ENCODE data around the gene CTDP1.
A peak's percentile ranks its signal among the peaks of the same experiment; 100 is the strongest.

The CTDP1 gene

GRCh38 chr18:79787527-79787864, 107.9 kb downstream of the CTDP1 start:
- no peak for DNase-seq

- DNase-seq = no peak
Measured at GRCh38 chr18:79787865-79788733, 108.5 kb downstream of the CTDP1 start.

GRCh38 chr18:79788734-79789085, 109.1 kb downstream of the CTDP1 start:
- no peak for DNase-seq

GRCh38 chr18:79789091-79789891, 109.7 kb downstream of the CTDP1 start:
- no peak for DNase-seq

- peak; percentile 48 to 70 for DNase-seq
Measured at GRCh38 chr18:79789901-79790890, 110.6 kb downstream of the CTDP1 start.

GRCh38 chr18:79790996-79791972, 111.7 kb downstream of the CTDP1 start:
- DNase-seq = peak in 1 of 2 experiments; percentile 18

- DNase-seq = no peak
Measured at GRCh38 chr18:79792096-79792987, 112.7 kb downstream of the CTDP1 start.

- no peak for DNase-seq
Measured at GRCh38 chr18:79792988-79793355, 113.4 kb downstream of the CTDP1 start.

GRCh38 chr18:79794846-79795245, 115.2 kb downstream of the CTDP1 start:
- DNase-seq = no peak

- DNase-seq = no peak
Measured at GRCh38 chr18:79795446-79795845, 115.8 kb downstream of the CTDP1 start.

GRCh38 chr18:79796016-79796415, 116.4 kb downstream of the CTDP1 start:
- DNase-seq = no peak

- peak in 1 of 2 experiments; percentile 55 for DNase-seq
Measured at GRCh38 chr18:79796531-79797405, 117.2 kb downstream of the CTDP1 start.

GRCh38 chr18:79797518-79798345, 118.1 kb downstream of the CTDP1 start, which contains the start of gene KCNG2:
Gene KCNG2, plus strand, starts transcription at chr18:79797938. Its CDS starts 65,730 bp downstream, at chr18:79863668.
- peak in 1 of 2 experiments; percentile 41 for DNase-seq

- DNase-seq = no peak
Measured at GRCh38 chr18:79798346-79798998, 118.9 kb downstream of the CTDP1 start.

- peak in 1 of 2 experiments; percentile 43 for DNase-seq
Measured at GRCh38 chr18:79798999-79799370, 119.4 kb downstream of the CTDP1 start.

GRCh38 chr18:79799619-79800370, 120.2 kb downstream of the CTDP1 start:
- DNase-seq = no peak
